ENCODE measurements around the gene KIF1A. TPM values are rescaled to one million over a fixed set of nuclear protein-coding genes. Genes with fewer than 3 reads are reported as not detected.
A peak's percentile ranks its signal among the peaks of the same experiment; 100 is the strongest.

Gene KIF1A
- total and polyA plus RNA-seq, 2 of the 8 experiments (the other 6 are each of a cell fraction or from before 2014, with no cell fraction given), result 61.3 to 281 TPM

DNA sequence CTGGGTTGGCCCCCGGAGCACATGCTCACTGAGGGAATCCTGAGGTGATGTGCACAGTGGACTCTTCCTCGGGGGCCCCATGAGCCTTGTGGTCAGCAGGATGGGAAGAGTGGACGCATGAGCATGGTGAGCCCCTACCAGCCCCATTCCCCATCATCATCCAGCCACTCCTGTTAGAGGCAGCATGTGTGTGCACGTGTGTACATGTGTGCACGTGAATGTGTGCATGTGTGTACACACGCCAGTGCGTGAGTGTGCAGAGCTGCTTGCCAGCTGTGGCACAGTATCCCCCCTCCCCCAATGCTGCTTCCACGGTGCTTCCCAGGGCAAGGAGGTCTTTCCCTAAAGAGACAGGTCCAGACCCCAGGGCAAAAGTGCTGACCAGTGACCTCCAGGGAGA, 57.8 kb downstream of the KIF1A start:
- Histone ChIP-seq H3K4me3 (ENCODE audit: extremely low read depth in 1 of 4, insufficient read depth in 2 of 4, low read depth in 3 of 4, low read length in 4 of 4) (no peak overlapping the region), H2BK5ac (ENCODE audit: low read depth, low read length) (peak overlapping the region; percentile 24; the same call in 1 of the 2 replicates), H3K36me3 (ENCODE audit: control insufficient read depth in 2 of 4, insufficient read depth in 4 of 4, low read length in 3 of 4) (peaks cover 43 to 91% (median 79%) of the 10 kb centered on the region in 4 experiments), H4K8ac (ENCODE audit: extremely low read depth, insufficient read depth, low read length) (no peak overlapping the region), H3K23ac (ENCODE audit: insufficient read length) (no peak overlapping the region), H3K4me1 (replicated peaks in 1 of 4; ENCODE audit: control insufficient read depth in 3 of 4, insufficient read depth in 4 of 4, low read length in 3 of 4) (no peaks in the 10 kb centered on the region; a peak in 1 of 7 replicates), H2BK15ac (ENCODE audit: low read length) (no peak overlapping the region), H3K9ac (replicated peaks in 1 of 4; ENCODE audit: extremely low read depth in 1 of 4, low read depth in 3 of 4, low read length in 3 of 4) (no peak overlapping the region), H2AFZ (ENCODE audit: low read length) (no peak overlapping the region), H3K79me1 (ENCODE audit: low read depth, low read length) (peaks cover 3% of the 10 kb centered on the region; the same call in 1 of the 2 replicates), H2AK5ac (ENCODE audit: low read depth, low read length) (no peak overlapping the region), H3K14ac (ENCODE audit: insufficient read length) (no peak overlapping the region), H4K20me1 (replicated peaks in 1 of 2; ENCODE audit: control insufficient read depth in 1 of 2, insufficient read depth in 2 of 2, low read length in 2 of 2) (peaks cover 7 to 17% of the 10 kb centered on the region in 2 experiments), H4K91ac (replicated peaks; ENCODE audit: insufficient read length, low read length) (no peak overlapping the region), H3K4ac (replicated peaks; ENCODE audit: insufficient read length, low read depth, low read length) (no peak overlapping the region), H3K79me2 (ENCODE audit: control insufficient read depth in 1 of 2, insufficient read depth in 2 of 2, low read length in 2 of 2) (no peaks in the 10 kb centered on the region), H4K5ac (ENCODE audit: insufficient read length, low read depth, low read length) (no peak overlapping the region), H2BK120ac (replicated peaks; ENCODE audit: low read depth, low read length) (no peak overlapping the region), H2BK20ac (ENCODE audit: low read length) (no peak overlapping the region), H3K9me3 (ENCODE audit: insufficient read depth in 2 of 2, low read depth in 1 of 2, low read length in 1 of 2) (no peaks in the 10 kb centered on the region), H3K23me2 (ENCODE audit: low read depth, low read length) (no peaks in the 10 kb centered on the region; the same call in 1 of the 2 replicates), H3K18ac (ENCODE audit: extremely low read depth, low read length) (no peak overlapping the region), H3K56ac (replicated peaks; ENCODE audit: insufficient read length, low read depth, low read length) (no peak overlapping the region), H3K27ac (ENCODE audit: low read depth, low read length) (no peak overlapping the region), H2BK12ac (ENCODE audit: low read depth, low read length) (no peak overlapping the region), H3K4me2 (ENCODE audit: insufficient read depth in 1 of 2, low read depth in 2 of 2, low read length in 2 of 2) (no peak overlapping the region), H3K27me3 (replicated peaks in 1 of 4; ENCODE audit: control insufficient read depth in 3 of 4, extremely low read depth in 1 of 4, insufficient read depth in 3 of 4, low read length in 3 of 4) (no peaks in the 10 kb centered on the region)
- TF ChIP-seq KDM1A (IDR thresholded peaks at IDR 0.05; ENCODE audit: borderline replicate concordance, low read length) (no peak), SAP30 (IDR thresholded peaks at IDR 0.05; ENCODE audit: insufficient read depth, insufficient replicate concordance, low read length) (no peak), RNF2 (IDR thresholded peaks at IDR 0.05; ENCODE audit: borderline replicate concordance, low read depth, low read length, missing control alignments, poor library complexity, severe bottlenecking) (no peak)
- ChIA-PET POLR2A (ENCODE audit: partially characterized antibody) (interaction anchor here (0.8 to 13.2 kb wide), 9 partner anchors 8 to 20 kb away, joined by 3 to 200 read pairs (median 6); no protein-coding TSS in a partner anchor), CTCF (ENCODE audit: partially characterized antibody) (no interaction called here)
- FAIRE-seq (no peak), DNase-seq (ENCODE audit: low read depth in 1 of 2, low spot score in 2 of 2) (no peak)
- 86% methylated on average over 8 of the region's 8 CpGs; no CpG with 5 or more reads in 1 of the 2 experiments for WGBS, 2 experiments (ENCODE audit: extremely low coverage in 1 of 2, insufficient coverage in 1 of 2, insufficient read length in 1 of 2, insufficient replicate concordance in 2 of 2, low coverage in 1 of 2, low lambda C conversion rate in 2 of 2, missing lambda C conversion rate in 1 of 2)
